K562 (cell line): ENCODE results near the gene C3orf52. TPM values are rescaled to one million over a fixed set of nuclear protein-coding genes. Genes with fewer than 3 reads are reported as not detected.

Experiments
- BCOR ChIP-seq: fragments of 450-650 bp; IDR thresholded peaks from 2 replicates; pipeline ENCODE4 v1.6.1; 2016
- BRF1 ChIP-seq: IDR thresholded peaks from 3 replicates; pipeline ENCODE4 v1.6.1; 2011; ENCODE audit warnings: borderline replicate concordance, mild to moderate bottlenecking; ENCODE audit not compliant: insufficient read length; ENCODE audit errors: extremely low read depth
- EHMT2 ChIP-seq: fragments of 450-650 bp; IDR thresholded peaks from 2 replicates; pipeline ENCODE4 v1.6.1; 2018; ENCODE audit warnings: antibody characterized with exemption
- ETS2 ChIP-seq: IDR thresholded peaks from 2 replicates; pipeline ENCODE4 v1.6.1; 2016; ENCODE audit warnings: borderline replicate concordance, missing genetic modification characterization, mild to moderate bottlenecking, moderate library complexity, missing compliant biosample characterization; ENCODE audit not compliant: poor library complexity, severe bottlenecking
- HMG20B ChIP-seq: fragments of 250-450 bp; sonication (Bioruptor Pico); IDR thresholded peaks from 2 replicates; pipeline ENCODE4 v1.5.0; 2021; ENCODE audit warnings: mild to moderate bottlenecking
- RERE ChIP-seq: sonication (generic); formaldehyde crosslinking; IDR thresholded peaks from 2 replicates; pipeline ENCODE4 v1.8.0; 2023; ENCODE audit warnings: missing genetic modification reagents, mild to moderate bottlenecking, borderline replicate concordance
- RNF2 ChIP-seq: sonication (generic); IDR thresholded peaks from 2 replicates; pipeline ENCODE4 v1.6.1; 2016
- SIRT6 ChIP-seq: IDR thresholded peaks from one replicate; pipeline ENCODE4 v1.6.1; 2012; ENCODE audit warnings: low read depth, mild to moderate bottlenecking, control low read depth, inconsistent platforms, low read length, moderate library complexity
- TAF15 ChIP-seq: fragments of 200-400 bp; formaldehyde crosslinking; IDR thresholded peaks from 2 replicates; pipeline ENCODE4 v1.6.1; 2017; ENCODE audit warnings: mild to moderate bottlenecking, low read depth, low read length, moderate library complexity
- TCF7L2 ChIP-seq: fragments of 150-350 bp; IDR thresholded peaks from 2 replicates; pipeline ENCODE4 v1.6.1; 2016; ENCODE audit warnings: low read depth, mild to moderate bottlenecking, low read length, moderate library complexity
- TCFL5 ChIP-seq: fragments of 250-450 bp; sonication (Bioruptor Pico); conservative IDR thresholded peaks from 2 replicates; pipeline ENCODE4 v1.6.1; 2021; ENCODE audit warnings: mild to moderate bottlenecking, moderate library complexity, matching md5 sums
- ZNF217 ChIP-seq: sonication (generic); formaldehyde crosslinking; IDR thresholded peaks from 2 replicates; pipeline ENCODE4 v1.8.0; 2022; ENCODE audit warnings: mild to moderate bottlenecking, missing genetic modification reagents
- ZNF224 ChIP-seq: sonication (generic); formaldehyde crosslinking; IDR thresholded peaks from 2 replicates; pipeline ENCODE4 v1.8.0; 2022; ENCODE audit warnings: mild to moderate bottlenecking, missing genetic modification reagents
- ZNF3 ChIP-seq: fragments of 250-450 bp; sonication (Bioruptor Pico); IDR thresholded peaks from 2 replicates; pipeline ENCODE4 v1.5.0; 2021; ENCODE audit warnings: mild to moderate bottlenecking, moderate library complexity
- ZNF324 ChIP-seq: fragments of 250-450 bp; sonication (Bioruptor Pico); IDR thresholded peaks from 2 replicates; pipeline ENCODE4 v1.4.0; 2020; ENCODE audit warnings: mild to moderate bottlenecking
- polyA plus RNA-seq, 8 experiments: library from polyadenylated mRNA; depleted of rRNA in 4 of 8; stranded (reverse) in 5 of 8; unstranded in 3 of 8; fragments of >200 nt; fragmentation: Nextera tagmentation in 2 of 8; fragmentation: Illumina TruSeq in 1 of 8; extraction: Ambion mirVana in 2 of 8; extraction: Trizol in 1 of 8; gene quantifications; 2 replicates each; pipeline versions ENCODE4 v1.2.1 to v1.2.3, GENCODE V29; 2011 to 2014; ENCODE audit warnings: inconsistent platforms in 1 of 8, missing spikeins in 1 of 8
- total RNA-seq, 7 experiments: library from RNA; depleted of rRNA in 6 of 7; stranded (reverse); fragments of >200 nt in 6 of 7; fragmentation: Illumina TruSeq in 2 of 7; extraction: Trizol in 2 of 7; gene quantifications; 2 replicates each; pipeline versions ENCODE4 v1.2.1 to v1.2.3, GENCODE V29; 2011 to 2021; ENCODE audit warnings: low replicate concordance in 1 of 7
- TF ChIP-seq, protein P1 (sequence below): fragments of 450-650 bp; IDR thresholded peaks from 2 replicates; pipeline ENCODE4 v1.6.1; 2016; ENCODE audit warnings: borderline replicate concordance
- TF ChIP-seq, protein P2 (sequence below): sonication (generic); formaldehyde crosslinking; IDR thresholded peaks from 2 replicates; pipeline ENCODE4 v1.4.0; 2020; ENCODE audit warnings: mild to moderate bottlenecking, missing genetic modification reagents
- TF ChIP-seq, protein P3 (sequence below): conservative IDR thresholded peaks from 2 replicates; pipeline ENCODE4 v1.6.1; 2011; ENCODE audit warnings: low read depth, mild to moderate bottlenecking, low read length; ENCODE audit not compliant: control insufficient read depth

C3orf52 gene
- total and polyA plus RNA-seq, 9 of the 15 experiments (the other 6 are each of a cell fraction or from before 2014, with no cell fraction given): 2.8 to 6.1 (median 3.8) TPM

GRCh38 chr3:112086076-112086854 is at the start of gene C3orf52 (continued):
- TF ChIP-seq, protein P1, sequence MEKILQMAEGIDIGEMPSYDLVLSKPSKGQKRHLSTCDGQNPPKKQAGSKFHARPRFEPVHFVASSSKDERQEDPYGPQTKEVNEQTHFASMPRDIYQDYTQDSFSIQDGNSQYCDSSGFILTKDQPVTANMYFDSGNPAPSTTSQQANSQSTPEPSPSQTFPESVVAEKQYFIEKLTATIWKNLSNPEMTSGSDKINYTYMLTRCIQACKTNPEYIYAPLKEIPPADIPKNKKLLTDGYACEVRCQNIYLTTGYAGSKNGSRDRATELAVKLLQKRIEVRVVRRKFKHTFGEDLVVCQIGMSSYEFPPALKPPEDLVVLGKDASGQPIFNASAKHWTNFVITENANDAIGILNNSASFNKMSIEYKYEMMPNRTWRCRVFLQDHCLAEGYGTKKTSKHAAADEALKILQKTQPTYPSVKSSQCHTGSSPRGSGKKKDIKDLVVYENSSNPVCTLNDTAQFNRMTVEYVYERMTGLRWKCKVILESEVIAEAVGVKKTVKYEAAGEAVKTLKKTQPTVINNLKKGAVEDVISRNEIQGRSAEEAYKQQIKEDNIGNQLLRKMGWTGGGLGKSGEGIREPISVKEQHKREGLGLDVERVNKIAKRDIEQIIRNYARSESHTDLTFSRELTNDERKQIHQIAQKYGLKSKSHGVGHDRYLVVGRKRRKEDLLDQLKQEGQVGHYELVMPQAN: peak; percentile 33; the same call in 1 of the 2 replicates
- TF ChIP-seq HMG20B (no peak), TCF7L2 (no peak), SIRT6 (no peak), ZNF324 (CRISPR knock-in tag) (no peak), RNF2 (no peak), RERE (no peak), BRF1 (no peak), BCOR (peak; percentile 31; the same call in 1 of the 2 replicates), ZNF224 (no peak), ZNF3 (CRISPR knock-in tag) (no peak), ETS2 (tag) (no peak), TCFL5 (no peak), TAF15 (no peak), ZNF217 (CRISPR knock-in tag) (no peak), EHMT2 (no peak)
- TF ChIP-seq, protein P2, sequence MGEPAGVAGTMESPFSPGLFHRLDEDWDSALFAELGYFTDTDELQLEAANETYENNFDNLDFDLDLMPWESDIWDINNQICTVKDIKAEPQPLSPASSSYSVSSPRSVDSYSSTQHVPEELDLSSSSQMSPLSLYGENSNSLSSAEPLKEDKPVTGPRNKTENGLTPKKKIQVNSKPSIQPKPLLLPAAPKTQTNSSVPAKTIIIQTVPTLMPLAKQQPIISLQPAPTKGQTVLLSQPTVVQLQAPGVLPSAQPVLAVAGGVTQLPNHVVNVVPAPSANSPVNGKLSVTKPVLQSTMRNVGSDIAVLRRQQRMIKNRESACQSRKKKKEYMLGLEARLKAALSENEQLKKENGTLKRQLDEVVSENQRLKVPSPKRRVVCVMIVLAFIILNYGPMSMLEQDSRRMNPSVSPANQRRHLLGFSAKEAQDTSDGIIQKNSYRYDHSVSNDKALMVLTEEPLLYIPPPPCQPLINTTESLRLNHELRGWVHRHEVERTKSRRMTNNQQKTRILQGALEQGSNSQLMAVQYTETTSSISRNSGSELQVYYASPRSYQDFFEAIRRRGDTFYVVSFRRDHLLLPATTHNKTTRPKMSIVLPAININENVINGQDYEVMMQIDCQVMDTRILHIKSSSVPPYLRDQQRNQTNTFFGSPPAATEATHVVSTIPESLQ (CRISPR knock-in tag): no peak
- TF ChIP-seq, protein P3, sequence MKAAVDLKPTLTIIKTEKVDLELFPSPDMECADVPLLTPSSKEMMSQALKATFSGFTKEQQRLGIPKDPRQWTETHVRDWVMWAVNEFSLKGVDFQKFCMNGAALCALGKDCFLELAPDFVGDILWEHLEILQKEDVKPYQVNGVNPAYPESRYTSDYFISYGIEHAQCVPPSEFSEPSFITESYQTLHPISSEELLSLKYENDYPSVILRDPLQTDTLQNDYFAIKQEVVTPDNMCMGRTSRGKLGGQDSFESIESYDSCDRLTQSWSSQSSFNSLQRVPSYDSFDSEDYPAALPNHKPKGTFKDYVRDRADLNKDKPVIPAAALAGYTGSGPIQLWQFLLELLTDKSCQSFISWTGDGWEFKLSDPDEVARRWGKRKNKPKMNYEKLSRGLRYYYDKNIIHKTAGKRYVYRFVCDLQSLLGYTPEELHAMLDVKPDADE: no peak
